DMS53 (cell line): ENCODE data around the gene KPTN.
A peak's percentile ranks its signal among the peaks of the same experiment; 100 is the strongest.

Experiments used
- DNase-seq: peaks from one replicate; lab custom pipeline; 2025; lab: John Stamatoyannopoulos, UW

KPTN gene

DNA sequence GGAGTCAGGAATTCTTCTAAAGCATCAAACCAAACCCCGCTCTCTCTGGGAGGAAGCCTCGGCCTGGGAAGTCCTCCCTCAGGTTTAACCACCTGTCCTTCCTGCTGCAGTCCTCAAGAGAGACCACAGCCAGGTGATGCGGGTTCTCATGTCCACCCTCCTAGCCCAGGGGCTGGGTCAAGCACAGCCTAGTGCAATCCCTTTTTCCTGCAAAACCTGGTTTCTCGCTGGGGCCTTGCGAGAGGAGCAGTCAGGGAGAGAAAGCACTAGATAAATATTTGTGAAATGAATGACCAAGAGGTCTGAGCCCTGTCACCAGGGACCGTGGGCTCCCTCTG lies 14.7 kb downstream of the KPTN start:
- DNase-seq, result peak; percentile 75

DNA sequence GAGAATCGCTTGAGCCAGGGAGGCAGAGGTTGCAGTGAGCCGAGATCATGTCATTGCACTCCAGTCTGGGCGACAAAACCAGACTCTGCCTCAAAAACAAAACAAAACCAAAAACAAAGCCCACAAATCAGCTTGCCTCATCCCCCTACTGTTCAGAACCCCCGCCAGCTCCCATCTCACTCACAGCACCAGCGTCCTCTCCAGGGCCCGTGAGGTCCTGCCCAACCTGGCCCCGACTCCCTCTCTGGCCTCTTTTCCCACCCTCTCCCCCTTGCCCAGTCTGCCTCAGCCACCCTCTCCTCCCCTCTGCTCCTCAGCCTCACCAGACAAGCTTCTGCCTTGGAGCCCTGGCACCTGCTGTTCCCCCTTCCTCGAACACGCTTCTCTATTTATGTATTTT lies 16.1 kb downstream of the KPTN start:
- no peak for DNase-seq

DNA sequence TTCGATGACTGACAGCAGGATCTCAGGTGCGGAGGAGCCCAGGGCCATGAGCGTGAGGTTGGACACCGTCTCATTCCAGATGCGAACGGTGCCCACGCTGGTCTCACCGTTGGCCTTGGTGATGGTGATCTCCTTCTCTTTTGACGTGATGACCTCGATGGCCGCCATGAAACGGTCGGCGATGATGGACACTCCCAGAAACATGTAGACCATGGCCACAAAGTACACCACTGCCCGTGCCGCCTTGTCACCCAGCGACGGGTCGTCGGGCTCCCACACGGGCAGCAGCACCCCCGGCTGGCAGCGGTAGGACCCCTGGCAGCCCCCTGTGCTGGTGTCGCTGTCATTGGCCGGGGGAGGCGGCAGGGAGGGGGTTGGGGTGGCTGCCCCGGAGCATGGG lies 18.1 kb downstream of the KPTN start:
- no peak for DNase-seq

DNA sequence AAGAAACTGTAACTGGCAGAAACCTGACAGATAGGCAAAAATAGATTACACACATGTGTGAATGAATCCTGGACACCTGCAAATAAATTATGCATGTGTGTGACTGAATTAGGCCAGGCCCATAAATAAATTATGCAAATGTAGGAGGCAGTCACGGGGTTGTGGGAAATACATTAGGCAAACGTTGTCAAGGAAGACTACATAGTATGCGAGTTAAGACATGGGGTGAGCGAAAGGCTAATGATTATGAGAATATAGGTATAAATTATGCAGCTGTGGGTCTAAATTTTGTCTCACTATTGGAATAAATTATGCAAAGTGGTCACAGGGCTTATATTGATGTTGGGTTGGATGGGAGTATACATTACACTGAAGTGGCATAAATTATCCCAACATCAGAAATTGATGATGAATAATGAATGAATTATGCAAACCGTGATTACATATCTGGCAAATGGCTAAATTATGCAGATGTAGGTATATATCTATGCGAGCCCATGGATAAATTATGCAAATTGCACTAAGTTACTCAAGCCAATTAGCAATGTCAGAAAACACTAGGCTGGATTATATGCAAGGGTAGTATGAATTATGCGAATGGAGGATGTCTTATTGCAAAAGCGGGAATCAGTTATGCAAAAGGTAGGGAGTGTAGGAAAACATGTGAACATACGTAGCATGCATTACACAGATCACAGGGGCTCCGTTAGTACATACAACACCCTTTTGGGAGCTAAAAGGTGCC lies 19.2 kb downstream of the KPTN start:
- no peak for DNase-seq

DNA sequence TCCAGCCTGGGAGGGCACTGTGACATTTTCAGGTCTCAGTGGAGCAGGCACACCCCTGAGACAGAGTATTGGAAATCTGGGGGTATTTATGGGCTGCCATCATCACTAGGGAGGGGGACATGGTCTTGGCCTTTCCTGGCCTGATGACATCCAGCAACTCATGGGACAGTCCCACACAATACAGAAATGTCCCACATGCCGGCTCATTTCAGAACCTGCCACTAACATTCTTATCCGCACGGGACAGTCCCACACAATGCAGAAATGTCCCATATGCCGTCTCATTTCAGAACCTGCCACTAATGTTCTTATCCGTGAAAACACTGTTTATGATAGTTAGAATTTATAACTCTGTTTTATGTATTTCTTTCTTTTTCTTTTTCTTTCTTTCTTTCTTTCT lies 22.1 kb downstream of the KPTN start:
- no peak for DNase-seq

DNA sequence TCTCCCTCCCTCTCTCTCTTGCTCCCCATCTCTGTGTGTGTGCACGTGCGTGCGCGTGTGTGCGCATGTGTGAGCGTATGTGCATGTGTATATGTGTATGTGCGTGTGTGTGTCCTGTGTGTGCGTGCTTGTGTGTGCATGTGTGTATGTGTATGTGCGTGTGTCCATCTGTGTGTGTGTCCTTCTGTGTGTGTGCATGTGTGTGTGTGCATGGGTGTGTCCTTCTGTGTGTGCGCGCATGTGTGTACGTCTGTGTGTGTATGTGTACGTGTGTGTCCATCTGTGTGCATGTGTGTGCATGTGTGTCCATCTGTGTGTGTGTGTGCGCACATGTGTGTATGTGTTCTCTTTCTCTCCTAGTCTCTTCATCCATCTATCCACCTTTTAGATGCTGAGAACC lies 24.5 kb downstream of the KPTN start:
- DNase-seq, result no peak

DNA sequence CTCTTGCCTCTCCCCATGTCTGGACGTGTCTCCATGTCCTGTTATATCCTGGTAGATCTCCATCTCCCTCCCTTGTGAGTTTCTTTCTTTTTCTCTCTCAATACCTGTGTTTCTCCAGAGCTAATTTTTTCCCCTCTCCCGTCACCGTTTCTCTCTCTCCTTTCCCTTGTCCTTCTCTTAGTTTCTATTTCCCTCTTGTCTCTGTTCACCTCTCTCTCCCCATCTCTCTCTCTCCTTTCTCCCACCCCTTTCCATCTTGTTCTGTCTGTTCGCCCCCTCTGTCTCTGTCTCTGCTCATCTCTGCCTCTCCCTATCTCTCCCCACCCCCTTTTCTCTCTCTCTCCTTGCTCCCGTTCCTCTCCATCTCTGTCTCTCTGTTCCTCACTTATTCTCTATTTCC lies 25.3 kb downstream of the KPTN start:
- no peak for DNase-seq

DNA sequence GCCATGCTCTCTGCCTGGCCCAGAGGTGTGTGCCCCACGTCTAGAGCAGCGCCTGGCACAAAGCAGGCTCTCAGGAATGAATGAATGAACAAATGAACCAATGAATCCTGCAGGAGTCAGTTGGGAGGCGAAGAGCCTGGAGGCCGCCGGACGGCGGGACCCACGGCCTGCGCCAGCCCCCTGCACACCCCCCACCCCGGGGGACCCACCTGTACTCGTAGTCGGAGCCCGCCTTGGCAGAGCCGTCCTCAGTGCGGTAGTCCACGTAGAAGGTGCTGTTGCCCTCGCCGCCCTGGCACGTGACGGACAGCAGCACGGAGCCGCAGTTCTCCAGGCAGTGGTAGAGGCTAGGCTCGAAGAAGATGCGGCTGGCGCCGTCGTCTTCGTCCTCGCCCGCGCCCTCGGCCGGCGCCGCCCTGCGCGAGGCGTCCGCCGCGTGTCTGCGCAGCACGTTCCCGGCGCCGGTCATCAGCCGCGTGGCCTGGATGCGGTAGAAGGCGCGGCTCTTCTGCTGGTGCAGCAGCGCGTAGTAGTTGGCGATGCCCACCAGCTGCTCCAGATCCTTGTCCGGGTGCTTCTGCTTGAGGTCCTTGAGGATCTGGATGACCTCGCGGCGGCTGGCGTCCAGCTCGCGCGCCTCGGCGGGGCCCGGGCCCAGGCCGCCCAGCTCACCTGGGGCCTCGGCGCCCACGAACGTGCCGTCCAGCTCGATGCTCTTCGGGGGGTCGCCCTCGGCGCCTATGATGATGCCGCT lies 27.1 kb downstream of the KPTN start:
- DNase-seq, result peak; percentile 58

DNA sequence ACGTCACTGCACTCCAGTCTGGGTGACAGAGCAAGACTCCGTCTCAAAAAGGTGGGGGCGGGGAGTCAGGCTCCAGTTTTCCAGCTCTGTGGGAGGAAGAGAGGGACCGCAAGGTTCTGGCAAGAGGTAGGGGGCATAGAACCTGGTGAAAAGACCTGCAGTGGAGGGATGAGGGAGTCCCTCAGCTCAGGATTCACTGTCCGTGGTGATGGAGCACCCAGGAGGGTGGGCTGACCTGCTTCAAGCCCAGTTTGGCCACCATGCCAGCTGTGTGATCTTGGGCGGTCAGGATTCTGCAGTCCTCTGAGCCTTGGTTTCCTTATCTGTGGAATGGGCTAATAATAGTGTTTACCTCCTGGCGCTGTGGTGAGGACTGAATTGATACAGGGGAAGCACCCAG lies 33.5 kb downstream of the KPTN start:
- no peak for DNase-seq

DNA sequence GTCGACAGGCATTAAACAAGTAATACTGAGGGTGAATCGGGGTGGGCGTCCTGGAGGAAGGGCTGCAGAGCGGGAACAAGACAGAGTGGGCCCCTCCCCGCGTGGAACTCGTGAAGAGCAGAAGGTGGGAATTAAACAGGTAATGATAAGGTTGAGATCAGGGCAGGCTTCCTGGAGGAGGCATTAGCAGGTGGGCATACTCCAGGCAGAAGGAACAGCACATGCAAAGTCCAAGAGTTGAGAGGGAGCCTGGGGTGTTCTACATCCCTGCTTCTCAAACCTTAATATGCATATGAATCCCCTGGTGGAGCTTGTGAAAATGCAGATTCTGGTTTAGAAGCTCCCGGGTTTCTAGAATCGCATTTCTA lies 35.7 kb downstream of the KPTN start:
- no peak for DNase-seq

DNA sequence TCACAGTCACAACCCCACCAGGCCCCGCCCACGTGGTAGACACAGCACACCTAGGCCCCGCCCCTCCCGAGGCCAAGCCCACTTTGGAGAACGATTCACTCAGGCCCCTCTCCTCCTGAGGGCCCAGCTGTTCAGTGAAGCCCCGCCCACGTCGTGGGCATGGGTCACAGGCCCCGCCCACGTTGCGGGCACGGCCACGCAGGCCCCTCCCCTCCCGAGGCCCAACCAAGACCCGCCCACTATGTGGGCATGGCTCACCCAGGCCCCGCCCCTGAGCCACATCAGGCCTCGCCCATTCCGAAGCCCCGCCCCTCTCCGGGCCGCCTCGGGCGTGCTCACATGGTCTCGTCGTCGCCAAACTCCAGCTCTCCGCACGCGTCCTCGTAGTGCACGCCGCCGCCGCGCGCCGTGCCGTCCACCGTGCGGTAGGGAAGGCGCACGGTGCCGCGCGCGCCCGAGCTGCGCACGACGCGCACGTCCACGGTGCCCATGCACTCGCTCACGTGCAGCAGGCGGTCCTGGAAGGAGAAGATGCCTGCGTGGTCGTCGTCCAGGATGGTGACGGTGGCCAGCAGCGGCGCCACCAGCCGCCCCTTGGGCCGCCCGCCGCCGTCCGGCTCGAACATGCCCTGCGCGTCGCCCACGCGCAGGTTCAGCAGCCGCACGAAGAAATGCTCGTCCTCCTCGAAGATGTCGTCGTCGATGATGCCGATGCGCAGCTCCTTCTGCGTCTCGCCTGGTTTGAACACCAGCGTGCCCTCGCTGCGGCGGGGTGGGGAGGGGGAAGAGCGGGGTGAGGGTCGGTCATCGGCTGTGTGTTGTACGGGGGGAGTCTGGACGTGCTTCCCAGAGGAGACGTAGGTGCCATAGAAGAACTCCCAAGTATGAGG lies 36.3 kb downstream of the KPTN start:
- peak; percentile 67 for DNase-seq

DNA sequence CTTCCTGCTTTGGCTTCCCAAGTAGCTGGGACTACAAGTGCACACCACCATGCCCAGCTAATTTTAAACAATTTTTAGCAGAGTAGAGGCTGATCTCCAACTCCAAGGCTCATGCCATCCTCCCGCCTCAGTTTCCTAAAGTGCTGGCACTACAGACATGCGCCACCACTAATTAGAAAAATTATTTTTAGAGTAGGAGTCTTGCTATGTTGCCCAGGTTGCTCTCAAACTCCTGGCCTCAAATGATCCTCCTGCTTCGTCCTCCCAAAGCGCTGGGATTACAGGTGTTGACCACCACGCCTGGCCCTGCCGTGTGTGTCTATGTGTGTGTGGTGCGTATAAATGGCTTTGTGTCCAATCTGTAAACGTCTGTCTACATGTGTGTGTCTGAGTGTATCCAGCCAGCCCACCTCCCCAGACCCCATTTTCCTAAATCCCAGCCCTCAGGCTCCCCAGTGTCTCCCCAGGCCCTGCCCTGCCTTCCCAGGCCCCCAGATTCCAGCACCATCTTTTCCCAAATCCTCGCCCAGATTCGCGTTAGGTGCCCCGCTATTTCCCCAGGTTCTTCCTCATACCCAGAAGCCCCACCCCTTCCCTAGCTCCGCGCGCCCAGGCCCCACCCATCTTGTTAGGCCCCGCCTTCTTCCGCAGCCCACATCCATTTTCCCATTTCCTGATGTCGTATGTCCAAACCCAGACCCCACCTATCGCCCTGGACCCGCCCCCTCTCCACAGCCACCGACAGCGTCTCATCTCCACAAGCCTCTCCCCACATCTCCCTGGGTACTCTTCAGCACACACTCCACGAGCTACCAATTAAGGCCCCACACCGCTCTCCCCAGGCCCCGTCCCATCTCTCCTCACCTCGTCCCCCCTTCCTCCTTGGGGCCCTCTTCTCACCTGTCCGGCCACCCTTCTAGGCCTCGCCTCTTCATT lies 37.2 kb downstream of the KPTN start:
- DNase-seq, result peak; percentile 62

DNA sequence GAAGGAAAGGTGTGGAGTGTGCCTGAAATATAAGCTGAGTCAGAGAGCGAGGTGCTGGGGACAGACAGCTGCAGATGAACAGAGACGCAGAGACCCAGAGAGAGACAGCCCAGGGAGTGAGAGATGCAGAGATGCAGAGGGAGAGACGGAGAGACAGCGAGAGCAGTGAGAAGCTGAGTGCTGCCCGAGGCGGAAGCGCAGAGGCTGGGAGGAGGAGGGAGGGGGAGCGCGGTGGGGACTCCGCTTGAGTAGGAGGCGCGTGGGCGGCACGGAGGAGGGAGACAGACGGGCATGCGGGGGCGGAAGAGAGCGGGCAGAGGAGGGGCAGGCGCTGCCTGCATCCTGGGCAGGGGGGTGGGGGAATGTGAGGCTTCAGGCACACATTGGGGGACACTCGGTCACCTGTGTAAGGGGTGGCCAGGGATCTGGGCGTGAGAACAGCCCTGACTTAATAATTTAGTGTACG lies 38.0 kb downstream of the KPTN start:
- peak; percentile 86 for DNase-seq

DNA sequence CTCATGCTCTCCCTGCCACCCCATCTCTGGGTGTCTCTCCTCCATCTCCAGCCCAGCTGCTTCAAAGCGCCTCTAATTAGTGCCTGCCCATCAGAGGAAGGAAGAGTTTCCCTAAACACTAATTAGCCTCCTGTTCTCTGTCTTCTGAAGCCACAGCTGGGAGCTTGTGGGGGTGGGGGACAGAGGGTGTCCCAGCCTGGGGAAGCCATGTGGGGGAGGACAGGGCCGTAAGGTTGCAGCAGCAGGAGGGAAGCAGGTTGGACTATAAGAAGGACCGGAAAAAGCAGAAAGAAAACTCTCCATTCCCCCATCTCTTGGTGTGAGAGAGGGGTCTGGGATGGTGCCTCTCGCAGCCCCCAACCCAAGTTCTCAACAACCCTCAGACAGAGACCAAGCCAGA lies 38.5 kb downstream of the KPTN start:
- peak; percentile 42 for DNase-seq

DNA sequence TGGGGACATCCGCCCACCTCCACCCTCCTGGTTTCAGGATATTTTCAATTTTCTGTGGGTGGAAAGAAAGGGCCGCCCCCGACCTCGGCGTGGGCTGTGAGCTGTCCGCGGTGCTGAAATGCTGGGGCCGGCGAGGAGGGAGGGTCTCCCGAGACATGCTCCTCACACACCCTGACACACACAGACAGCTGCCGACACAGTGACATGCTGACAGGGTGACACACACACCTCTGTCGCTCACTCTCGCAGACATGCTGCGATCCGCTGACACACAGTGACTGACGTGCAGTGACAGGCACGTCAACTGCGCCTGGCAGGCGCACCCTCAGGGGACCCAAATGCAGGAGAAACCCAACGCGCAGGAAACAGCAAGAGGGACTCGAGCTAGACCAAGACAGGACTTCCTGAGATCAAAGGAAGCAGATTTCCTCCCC lies 39.6 kb downstream of the KPTN start:
- no peak for DNase-seq

DNA sequence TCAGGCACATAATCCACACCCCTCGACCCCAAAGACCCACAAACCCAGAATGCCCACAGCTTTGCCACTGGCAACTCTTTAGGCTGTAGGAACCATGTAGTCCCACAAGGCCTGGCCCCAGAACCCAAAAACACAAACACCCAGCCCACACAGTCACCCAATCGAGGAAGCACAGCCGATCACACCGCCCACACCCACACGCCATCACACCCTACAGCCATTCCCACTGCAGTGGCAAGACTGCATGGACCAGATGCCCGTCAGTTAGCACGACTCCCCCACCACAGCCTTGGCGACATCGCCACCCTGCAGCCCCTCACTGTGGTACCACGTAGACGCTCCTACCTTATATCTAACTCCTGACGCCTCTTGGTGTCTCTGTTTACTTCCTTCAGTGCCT lies 40.7 kb downstream of the KPTN start:
- no peak for DNase-seq

DNA sequence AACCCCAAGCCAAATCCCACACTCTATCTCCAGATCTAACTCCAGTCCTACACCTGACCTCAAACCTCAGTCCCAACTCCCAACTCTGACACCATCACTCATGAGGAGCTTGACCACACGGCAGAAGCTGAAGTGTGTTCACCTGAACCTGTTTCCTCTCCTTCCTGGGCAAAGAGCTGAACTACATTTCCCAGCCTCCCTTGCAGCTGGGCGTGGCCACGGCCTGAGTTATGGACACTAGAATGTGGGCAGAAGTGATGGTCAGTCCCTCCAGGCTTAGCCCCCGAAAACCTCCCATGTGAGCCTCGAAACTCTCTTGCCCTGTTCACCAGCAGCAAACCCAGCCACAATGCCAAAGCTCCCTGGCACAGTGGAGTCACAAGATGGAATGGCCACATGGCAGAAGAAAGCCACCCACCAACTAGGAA lies 45.2 kb downstream of the KPTN start:
- peak; percentile 63 for DNase-seq

DNA sequence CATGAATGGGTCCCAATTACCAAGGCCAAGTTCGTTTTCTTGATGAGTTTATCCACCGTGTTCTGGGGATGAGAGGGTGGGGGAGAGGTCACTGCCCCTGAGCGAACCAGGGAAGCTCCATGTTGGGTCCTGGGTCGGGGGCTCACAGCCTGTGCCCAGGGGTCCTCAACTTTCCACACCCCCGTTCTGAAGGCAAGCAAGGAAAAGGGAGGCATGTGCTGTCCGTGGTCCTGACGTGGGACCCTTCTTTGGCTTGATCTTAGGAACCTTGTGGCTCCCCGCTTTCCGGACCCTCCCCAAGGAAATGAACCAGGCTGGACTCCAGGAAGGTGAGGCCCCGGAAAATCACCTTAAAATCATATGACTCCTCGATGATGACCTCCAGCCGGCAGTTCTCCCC lies 46.5 kb downstream of the KPTN start:
- no peak for DNase-seq

DNA sequence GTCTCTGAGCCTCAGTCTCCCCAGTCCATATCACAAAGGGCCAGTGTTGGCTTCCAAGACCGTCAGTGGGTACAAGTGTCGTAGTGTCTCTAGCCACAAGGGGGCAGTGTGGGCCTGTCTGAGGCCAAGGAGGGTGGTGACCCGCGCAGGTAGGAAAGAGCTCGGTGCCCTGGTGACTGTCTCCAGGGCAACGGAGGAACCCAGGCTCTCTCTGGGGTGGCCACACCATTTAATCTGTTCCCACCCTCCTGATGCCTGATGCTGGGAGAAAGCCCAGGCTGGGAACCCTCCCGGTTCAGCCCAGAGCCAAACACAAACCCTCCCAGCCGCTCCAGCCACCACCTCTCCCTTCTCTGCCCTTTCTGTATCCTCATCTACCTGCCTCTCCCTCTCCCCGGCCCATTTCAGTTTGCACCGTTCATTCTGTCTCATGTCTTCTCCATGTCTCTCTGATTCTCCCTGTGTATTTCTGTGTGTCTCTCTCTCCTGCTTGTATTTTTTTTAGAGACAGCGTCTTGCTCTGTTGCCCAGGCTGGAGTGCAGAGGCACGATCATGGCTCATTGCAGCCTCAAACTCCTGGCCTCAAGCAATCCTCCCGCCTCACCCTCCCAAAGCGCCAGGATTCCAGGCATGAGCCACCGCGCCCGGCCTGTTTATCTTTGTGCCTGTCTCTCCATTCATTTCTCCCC lies 47.2 kb downstream of the KPTN start:
- DNase-seq, result peak; percentile 91

DNA sequence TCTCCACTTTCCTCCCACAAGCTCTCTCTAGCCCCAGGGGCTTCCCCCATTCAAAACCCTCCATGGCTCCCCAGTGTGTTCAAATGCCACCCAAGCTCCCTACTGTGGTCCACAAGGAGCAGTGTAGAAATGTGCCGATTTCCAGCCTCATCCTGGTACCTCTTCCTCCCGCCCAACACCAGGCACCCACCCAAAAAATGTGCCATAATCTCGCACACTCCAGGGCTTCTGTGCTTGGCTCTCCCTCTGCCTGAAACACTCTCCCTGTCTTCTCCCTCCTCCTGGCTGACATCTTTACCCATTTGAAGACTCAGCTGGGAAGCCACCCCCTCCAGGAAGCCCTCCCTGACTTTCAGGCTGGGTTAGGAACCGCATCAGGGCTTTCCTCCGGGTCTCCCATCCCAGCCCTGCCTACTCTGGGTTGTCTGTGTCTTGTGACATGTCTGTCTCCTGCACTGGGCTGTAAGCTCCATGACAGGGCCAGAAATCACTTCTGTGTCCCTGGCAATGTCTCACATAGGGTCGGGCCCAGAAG lies 48.1 kb downstream of the KPTN start:
- no peak for DNase-seq

DNA sequence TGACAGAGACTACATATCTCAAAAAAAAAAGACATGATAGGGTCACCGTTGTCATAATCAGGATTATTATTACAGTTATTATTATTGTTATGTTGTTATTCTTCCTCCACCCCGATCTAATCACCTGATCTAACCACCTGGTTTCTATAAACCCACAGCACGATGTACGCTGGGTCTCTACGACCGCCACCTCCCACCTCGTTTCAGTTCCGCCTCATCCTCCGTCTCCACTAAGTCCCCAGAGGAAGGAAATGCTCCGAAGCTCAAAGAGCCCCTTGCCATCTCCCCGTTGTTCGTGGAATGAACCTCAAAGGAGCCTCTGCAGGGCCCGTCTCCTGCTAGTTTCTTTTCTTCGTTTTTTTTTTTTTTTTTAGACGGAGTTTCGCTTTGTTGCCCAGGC lies 48.8 kb downstream of the KPTN start:
- DNase-seq, result no peak
